IMR-90 (cell line): ENCODE results near the gene AKT3. TPM values are rescaled to one million over a fixed set of nuclear protein-coding genes. Genes with fewer than 3 reads are reported as not detected.
A peak's percentile ranks its signal among the peaks of the same experiment; 100 is the strongest.

Source experiments
- ATAC-seq: fragments of 200-7000 bp; cut with Tn5 transposase; 2 replicates; pipeline ENCODE4 v1.9.1; 2020; ENCODE audit warnings: low read depth, mild to moderate bottlenecking, moderate library complexity
- BruUV-seq: library from RNA; stranded (reverse); fragments of 400-500 nt; replicated peaks from 2 replicates; lab custom pipeline; 2021; lab: Mats Ljungman, UMichigan
- CTCF ChIA-PET: fragments of 300-600 bp; formaldehyde crosslinking; extraction: SDS; loops from one replicate; lab custom pipeline; 2021; ENCODE audit warnings: antibody characterized with exemption; lab: Yijun Ruan, JAX
- POLR2A ChIA-PET: fragments of 300-600 bp; sonication (Branson Sonifier 250); formaldehyde crosslinking; loops from one replicate; lab custom pipeline; 2022; ENCODE audit warnings: antibody characterized with exemption; ENCODE audit not compliant: unreplicated experiment; lab: Charles Lee
- DNase-seq: peaks from one replicate; pipeline ENCODE4 v3.0.0; 2013
- H2AFZ ChIP-seq: replicated peaks from 2 replicates; pipeline ENCODE3; 2013; ENCODE audit warnings: low read length, mild to moderate bottlenecking; ENCODE audit not compliant: poor library complexity
- H2AK5ac ChIP-seq: 2 replicates; pipeline ENCODE4 v1.6.1; 2013; ENCODE audit warnings: low read depth, low read length, inconsistent platforms
- H2AK9ac ChIP-seq: replicated peaks from 2 replicates; pipeline ENCODE3; 2013; ENCODE audit warnings: mild to moderate bottlenecking, low read depth, low read length, moderate library complexity; ENCODE audit not compliant: poor library complexity
- H2BK120ac ChIP-seq: 2 replicates; pipeline ENCODE4 v1.6.1; 2013; ENCODE audit warnings: low read depth, low read length, inconsistent platforms
- H2BK15ac ChIP-seq: 3 replicates; pipeline ENCODE4 v1.6.1; 2013; ENCODE audit warnings: low read depth, low read length, inconsistent platforms
- H2BK20ac ChIP-seq: 2 replicates; pipeline ENCODE4 v1.6.1; 2013; ENCODE audit warnings: low read depth, mild to moderate bottlenecking, inconsistent platforms, low read length, moderate library complexity
- H2BK5ac ChIP-seq: 2 replicates; pipeline ENCODE4 v1.6.1; 2013; ENCODE audit warnings: mild to moderate bottlenecking, low read depth, low read length, inconsistent platforms; ENCODE audit not compliant: poor library complexity, severe bottlenecking
- H3K14ac ChIP-seq: replicated peaks from 2 replicates; pipeline ENCODE4 v1.6.1; 2013; ENCODE audit warnings: low read depth, low read length, inconsistent platforms
- H3K18ac ChIP-seq: 2 replicates; pipeline ENCODE4 v1.6.1; 2013; ENCODE audit warnings: low read depth, low read length, control low read depth
- H3K23ac ChIP-seq: 2 replicates; pipeline ENCODE4 v1.6.1; 2013; ENCODE audit warnings: low read depth, low read length, inconsistent platforms
- H3K27ac ChIP-seq: 2 replicates; pipeline ENCODE4 v1.5.1; 2013; ENCODE audit warnings: mild to moderate bottlenecking, control low read depth, low read length; ENCODE audit not compliant: insufficient read depth
- H3K27me3 ChIP-seq: 2 replicates; pipeline ENCODE4 v1.6.1; 2013; ENCODE audit warnings: low read length; ENCODE audit not compliant: control insufficient read depth, insufficient read depth
- H3K36me3 ChIP-seq: 2 replicates; pipeline ENCODE4 v1.6.1; 2013; ENCODE audit warnings: low read length, mixed read lengths; ENCODE audit not compliant: control insufficient read depth, insufficient read depth
- H3K4ac ChIP-seq: 2 replicates; pipeline ENCODE4 v1.6.1; 2013; ENCODE audit warnings: low read depth, low read length, inconsistent platforms
- H3K4me1 ChIP-seq: 2 replicates; pipeline ENCODE4 v1.6.1; 2013; ENCODE audit warnings: low read length, mixed read lengths; ENCODE audit not compliant: control insufficient read depth, insufficient read depth
- H3K4me2 ChIP-seq: 2 replicates; pipeline ENCODE4 v1.6.1; 2013; ENCODE audit warnings: low read depth, mild to moderate bottlenecking, control low read depth, low read length, moderate library complexity
- H3K4me3 ChIP-seq: 2 replicates; pipeline ENCODE4 v1.5.1; 2013; ENCODE audit warnings: low read depth, mild to moderate bottlenecking, control low read depth, low read length, moderate library complexity; ENCODE audit not compliant: insufficient read depth
- H3K56ac ChIP-seq: 2 replicates; pipeline ENCODE4 v1.6.1; 2013; ENCODE audit warnings: low read length, inconsistent platforms; ENCODE audit not compliant: insufficient read depth; ENCODE audit errors: extremely low read depth
- H3K79me1 ChIP-seq, 2 experiments: 2 replicates each; pipeline ENCODE4 v1.6.1; 2013; ENCODE audit warnings: low read length in 2 of 2, inconsistent platforms in 1 of 2, low read depth in 1 of 2
- H3K9ac ChIP-seq: 2 replicates; pipeline ENCODE4 v1.6.1; 2013; ENCODE audit warnings: low read depth, low read length, control low read depth
- H3K9me1 ChIP-seq: 2 replicates; pipeline ENCODE4 v1.6.1; 2013; ENCODE audit warnings: low read length, inconsistent platforms; ENCODE audit not compliant: insufficient read depth
- H3K9me3 ChIP-seq: 2 replicates; pipeline ENCODE4 v1.6.1; 2013; ENCODE audit warnings: low read length; ENCODE audit not compliant: control insufficient read depth, insufficient read depth
- H4K20me1 ChIP-seq: 2 replicates; pipeline ENCODE4 v1.6.1; 2013; ENCODE audit warnings: low read length, inconsistent platforms; ENCODE audit not compliant: insufficient read depth
- H4K5ac ChIP-seq: 2 replicates; pipeline ENCODE4 v1.6.1; 2013; ENCODE audit warnings: mild to moderate bottlenecking, low read depth, low read length, control low read depth
- H4K8ac ChIP-seq, 2 experiments: 2 replicates each; pipeline ENCODE4 v1.6.1; 2013; ENCODE audit warnings: low read depth in 2 of 2, low read length in 2 of 2, control low read depth in 1 of 2, inconsistent platforms in 1 of 2
- H4K91ac ChIP-seq: 2 replicates; pipeline ENCODE4 v1.6.1; 2013; ENCODE audit warnings: low read depth, low read length, inconsistent platforms; ENCODE audit not compliant: insufficient read depth
- BHLHE40 ChIP-seq: fragments of 150-350 bp; IDR thresholded peaks from 2 replicates; pipeline ENCODE4 v1.6.1; 2016; ENCODE audit warnings: mild to moderate bottlenecking, low read depth, low read length
- CEBPB ChIP-seq: IDR thresholded peaks from 2 replicates; pipeline ENCODE4 v1.6.1; 2012; ENCODE audit warnings: low read depth, low read length, improper control_type of control experiment
- CHD1 ChIP-seq: IDR thresholded peaks from 2 replicates; pipeline ENCODE4 v1.6.1; 2012; ENCODE audit warnings: low read depth, low read length, improper control_type of control experiment
- FOS ChIP-seq: fragments of 150-350 bp; IDR thresholded peaks from 2 replicates; pipeline ENCODE4 v1.6.1; 2016; ENCODE audit warnings: low read depth, low read length
- MAFK ChIP-seq: IDR thresholded peaks from 2 replicates; pipeline ENCODE4 v1.6.1; 2012; ENCODE audit warnings: low read depth, low read length, improper control_type of control experiment
- MAZ ChIP-seq: IDR thresholded peaks from 2 replicates; pipeline ENCODE4 v1.6.1; 2012; ENCODE audit warnings: low read depth, mild to moderate bottlenecking, low read length, improper control_type of control experiment, moderate library complexity, borderline replicate concordance
- MXI1 ChIP-seq: IDR thresholded peaks from 2 replicates; pipeline ENCODE4 v1.6.1; 2012; ENCODE audit warnings: low read depth, mild to moderate bottlenecking, low read length, moderate library complexity, borderline replicate concordance
- NFE2L2 ChIP-seq: fragments of 150-350 bp; IDR thresholded peaks from 2 replicates; pipeline ENCODE4 v1.6.1; 2016; ENCODE audit warnings: low read depth, mild to moderate bottlenecking, low read length
- POLR2A ChIP-seq: IDR thresholded peaks from 2 replicates; pipeline ENCODE4 v1.6.1; 2012; ENCODE audit warnings: mild to moderate bottlenecking, low read depth, low read length
- RAD21 ChIP-seq: IDR thresholded peaks from 2 replicates; pipeline ENCODE4 v1.6.1; 2012; ENCODE audit warnings: low read length, improper control_type of control experiment
- RFX5 ChIP-seq: IDR thresholded peaks from 2 replicates; pipeline ENCODE4 v1.8.0; 2012; ENCODE audit warnings: low read depth, mild to moderate bottlenecking, low read length, moderate library complexity
- SMC3 ChIP-seq: fragments of 150-350 bp; IDR thresholded peaks from 2 replicates; pipeline ENCODE4 v1.6.1; 2016; ENCODE audit warnings: low read depth, mild to moderate bottlenecking, antibody characterized with exemption, low read length, moderate library complexity
- WGBS, 2 experiments: methylation state at CpG; one replicate each; pipeline versions ENCODE4 v1.1.5 to v1.1.7; 2013; ENCODE audit warnings: missing lambda C conversion rate in 2 of 2; ENCODE audit not compliant: insufficient read length in 1 of 2; ENCODE audit errors: extremely low coverage in 2 of 2; 5-methylcytosine and 5-hydroxymethylcytosine counted together
- dilution Hi-C: fragments of 300-500 bp; cut with HindIII; formaldehyde crosslinking; loops from one replicate; pipeline ENCODE4 v1.14.3; 2018; ENCODE audit warnings: low sequenced_read_pairs; ENCODE audit not compliant: unreplicated experiment
- in situ Hi-C: fragments of 300-500 bp; cut with MboI; formaldehyde crosslinking; loops from 3 replicates; pipeline ENCODE4 v1.14.3; 2019; ENCODE audit warnings: low sequenced_read_pairs, inconsistent platforms, mixed read lengths
- intact Hi-C: fragments of 100-400 bp; cut with micrococcal nuclease; formaldehyde crosslinking; loops from 2 replicates; pipeline ENCODE4 v1.10.0; 2022
- polyA plus RNA-seq, 3 experiments: library from polyadenylated mRNA; depleted of rRNA; stranded (reverse); fragments of >200 nt; gene quantifications; 2 replicates each; pipeline ENCODE4 v1.2.3, GENCODE V29; 2012; ENCODE audit warnings: low replicate concordance in 1 of 3
- total RNA-seq: library from RNA; depleted of rRNA; stranded (reverse); fragments of >200 nt; gene quantifications from 2 replicates; pipeline ENCODE4 v1.2.3, GENCODE V29; 2012
- TF ChIP-seq, protein P1 (sequence below): conservative IDR thresholded peaks from 2 replicates; pipeline ENCODE4 v1.5.1; 2012; ENCODE audit warnings: mild to moderate bottlenecking, low read depth, low read length, improper control_type of control experiment
- TF ChIP-seq, protein P2 (sequence below): fragments of 150-350 bp; IDR thresholded peaks from 2 replicates; pipeline ENCODE4 v1.6.1; 2017; ENCODE audit warnings: mild to moderate bottlenecking, antibody characterized with exemption, low read length, low read depth
- TF ChIP-seq, protein P3 (sequence below): fragments of 150-350 bp; IDR thresholded peaks from 2 replicates; pipeline ENCODE4 v1.6.1; 2016; ENCODE audit warnings: low read depth, mild to moderate bottlenecking, low read length, moderate library complexity, borderline replicate concordance

AKT3 gene
- total and polyA plus RNA-seq, 2 of the 4 experiments (the other 2 are of a cell fraction): 15.2 to 19.4 TPM

DNA sequence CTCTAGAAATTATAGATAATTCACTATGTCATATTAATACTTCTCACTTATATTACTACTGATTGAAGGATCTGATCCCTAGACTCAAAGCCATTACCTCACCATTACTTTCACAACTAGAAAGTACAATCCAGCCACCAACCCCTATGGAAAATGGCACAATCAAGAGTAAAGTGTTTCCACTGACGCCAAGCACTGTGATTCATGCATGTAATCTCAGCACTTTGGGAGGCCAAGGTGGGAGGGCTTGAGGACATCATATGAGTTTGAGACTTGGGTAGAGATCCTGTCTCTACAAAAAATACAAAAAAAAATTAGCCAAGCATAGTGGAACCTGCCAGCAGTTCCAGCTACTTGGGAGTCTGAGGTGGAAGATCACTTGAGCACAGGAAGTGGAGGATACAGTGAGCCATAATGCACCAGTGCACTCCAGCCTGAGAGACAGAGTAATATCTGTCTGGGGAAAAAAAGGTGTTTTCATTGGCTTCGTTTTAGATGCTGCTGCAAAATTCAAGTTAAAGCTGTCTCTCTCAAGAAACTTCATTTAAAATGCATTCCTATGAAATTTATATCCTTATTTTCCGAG, 126.5 kb downstream of the AKT3 start:
- no peak overlapping the region for H3K18ac ChIP-seq
- peaks cover 8% of the 10 kb centered on the region for H3K4me1 ChIP-seq
- H3K9ac ChIP-seq: no peak overlapping the region
- H4K20me1 ChIP-seq: no peaks in the 10 kb centered on the region
- 0 out of 3 replicates have a peak overlapping the region, but pooled peaks have one; percentile 81 for H2BK15ac ChIP-seq
- no peaks in the 10 kb centered on the region for H3K27me3 ChIP-seq
- H3K36me3 ChIP-seq: no peaks in the 10 kb centered on the region
- intact Hi-C loops (no loop called here), dilution Hi-C loops (no loop called here), in situ Hi-C loops (no loop called here)
- no peak overlapping the region for H4K5ac ChIP-seq
- H3K14ac ChIP-seq: 0 out of 2 replicates have a peak overlapping the region, but pooled peaks have one; percentile 75
- peaks cover 33 to 48% of the 10 kb centered on the region in 2 experiments for H3K79me1 ChIP-seq
- no peak overlapping the region for H3K56ac ChIP-seq
- no peak overlapping the region for H3K4me3 ChIP-seq
- POLR2A ChIA-PET: no interaction called here
- WGBS, 2 experiments: 100% methylated on average over 1 of the region's 3 CpGs; no CpG with 5 or more reads in 1 of the 2 experiments
- H3K4me2 ChIP-seq: no peak overlapping the region
- peak overlapping the region; percentile 9 to 32; a peak in 1 of 4 replicates for H4K8ac ChIP-seq
- 0 out of 2 replicates have a peak overlapping the region, but pooled peaks have one; percentile 24 for H3K23ac ChIP-seq
- H2AK5ac ChIP-seq: no peak overlapping the region; the same call in 1 of the 2 replicates
- H2BK20ac ChIP-seq: peak overlapping the region; percentile 54; the same call in 1 of the 2 replicates
- 0 out of 2 replicates have a peak overlapping the region, but pooled peaks have one; percentile 15 for H4K91ac ChIP-seq
- H3K27ac ChIP-seq: no peak overlapping the region
- no TSS peak for BruUV-seq
- CTCF ChIA-PET: interaction anchor here (0.6 kb wide), 1 partner anchor 29 kb away, joined by 4 read pairs; no protein-coding TSS in a partner anchor
- 0 out of 2 replicates have a peak overlapping the region, but pooled peaks have one; percentile 40 for H3K4ac ChIP-seq
- ATAC-seq: no peak
- peaks cover 4% of the 10 kb centered on the region for H3K9me1 ChIP-seq
- H2BK5ac ChIP-seq: no peak overlapping the region
- DNase-seq: no peak
- no peak overlapping the region for H2AK9ac ChIP-seq
- no peaks in the 10 kb centered on the region for H3K9me3 ChIP-seq
- no peak overlapping the region; the same call in 1 of the 2 replicates for H2BK120ac ChIP-seq
- H2AFZ ChIP-seq: no peak overlapping the region
- TF ChIP-seq RAD21: no peak
- TF ChIP-seq, protein P1, sequence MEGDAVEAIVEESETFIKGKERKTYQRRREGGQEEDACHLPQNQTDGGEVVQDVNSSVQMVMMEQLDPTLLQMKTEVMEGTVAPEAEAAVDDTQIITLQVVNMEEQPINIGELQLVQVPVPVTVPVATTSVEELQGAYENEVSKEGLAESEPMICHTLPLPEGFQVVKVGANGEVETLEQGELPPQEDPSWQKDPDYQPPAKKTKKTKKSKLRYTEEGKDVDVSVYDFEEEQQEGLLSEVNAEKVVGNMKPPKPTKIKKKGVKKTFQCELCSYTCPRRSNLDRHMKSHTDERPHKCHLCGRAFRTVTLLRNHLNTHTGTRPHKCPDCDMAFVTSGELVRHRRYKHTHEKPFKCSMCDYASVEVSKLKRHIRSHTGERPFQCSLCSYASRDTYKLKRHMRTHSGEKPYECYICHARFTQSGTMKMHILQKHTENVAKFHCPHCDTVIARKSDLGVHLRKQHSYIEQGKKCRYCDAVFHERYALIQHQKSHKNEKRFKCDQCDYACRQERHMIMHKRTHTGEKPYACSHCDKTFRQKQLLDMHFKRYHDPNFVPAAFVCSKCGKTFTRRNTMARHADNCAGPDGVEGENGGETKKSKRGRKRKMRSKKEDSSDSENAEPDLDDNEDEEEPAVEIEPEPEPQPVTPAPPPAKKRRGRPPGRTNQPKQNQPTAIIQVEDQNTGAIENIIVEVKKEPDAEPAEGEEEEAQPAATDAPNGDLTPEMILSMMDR: no peak
- TF ChIP-seq RFX5: no peak
- TF ChIP-seq MAZ: no peak
- TF ChIP-seq, protein P2, sequence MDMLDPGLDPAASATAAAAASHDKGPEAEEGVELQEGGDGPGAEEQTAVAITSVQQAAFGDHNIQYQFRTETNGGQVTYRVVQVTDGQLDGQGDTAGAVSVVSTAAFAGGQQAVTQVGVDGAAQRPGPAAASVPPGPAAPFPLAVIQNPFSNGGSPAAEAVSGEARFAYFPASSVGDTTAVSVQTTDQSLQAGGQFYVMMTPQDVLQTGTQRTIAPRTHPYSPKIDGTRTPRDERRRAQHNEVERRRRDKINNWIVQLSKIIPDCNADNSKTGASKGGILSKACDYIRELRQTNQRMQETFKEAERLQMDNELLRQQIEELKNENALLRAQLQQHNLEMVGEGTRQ: no peak
- no peak for TF ChIP-seq BHLHE40
- TF ChIP-seq FOS: no peak
- TF ChIP-seq NFE2L2: no peak
- no peak for TF ChIP-seq MXI1
- no peak for TF ChIP-seq POLR2A
- TF ChIP-seq MAFK: no peak
- no peak for TF ChIP-seq CHD1
- TF ChIP-seq, protein P3, sequence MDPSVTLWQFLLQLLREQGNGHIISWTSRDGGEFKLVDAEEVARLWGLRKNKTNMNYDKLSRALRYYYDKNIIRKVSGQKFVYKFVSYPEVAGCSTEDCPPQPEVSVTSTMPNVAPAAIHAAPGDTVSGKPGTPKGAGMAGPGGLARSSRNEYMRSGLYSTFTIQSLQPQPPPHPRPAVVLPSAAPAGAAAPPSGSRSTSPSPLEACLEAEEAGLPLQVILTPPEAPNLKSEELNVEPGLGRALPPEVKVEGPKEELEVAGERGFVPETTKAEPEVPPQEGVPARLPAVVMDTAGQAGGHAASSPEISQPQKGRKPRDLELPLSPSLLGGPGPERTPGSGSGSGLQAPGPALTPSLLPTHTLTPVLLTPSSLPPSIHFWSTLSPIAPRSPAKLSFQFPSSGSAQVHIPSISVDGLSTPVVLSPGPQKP: no peak
- TF ChIP-seq CEBPB: no peak
- no peak for TF ChIP-seq SMC3
